ENCODE measurements around the gene HOXB8.
A peak's percentile ranks its signal among the peaks of the same experiment; 100 is the strongest.

The HOXB8 gene

GRCh38 chr17:48564188-48565021, 50.7 kb downstream of the HOXB8 start:
- Histone ChIP-seq H3K27me3 (peaks cover 0 to 11% of the 10 kb centered on the region in 2 donors), H3K27ac (peak overlapping the region in 1 of 2 donors; percentile 53)

GRCh38 chr17:48563867-48564187, 51.3 kb downstream of the HOXB8 start:
- Histone ChIP-seq H3K27me3 (peaks cover 0 to 11% of the 10 kb centered on the region in 2 donors), H3K9me3 (no peaks in the 10 kb centered on the region), H3K4me3 (peak overlapping the region; percentile 37 to 62), H3K4me1 (peaks cover 0 to 24% (median 12%) of the 10 kb centered on the region in 4 donors), H3K36me3 (no peaks in the 10 kb centered on the region), H3K27ac (peak overlapping the region in 1 of 2 donors; percentile 53)
- no peak for DNase-seq
- intact Hi-C loops (cut with DNase I; ENCODE audit: low total_unique reads): no loop called here
- TF ChIP-seq CTCF (IDR thresholded peaks at IDR 0.05): no peak

More at GRCh38 chr17:48564188-48565021, 50.7 kb downstream of the HOXB8 start:
- no peak for DNase-seq
- H3K4me3 ChIP-seq: peak overlapping the region; percentile 37 to 62
- no peak for TF ChIP-seq CTCF (IDR thresholded peaks at IDR 0.05)
- H3K4me1 ChIP-seq: peaks cover 0 to 24% (median 12%) of the 10 kb centered on the region in 4 donors
- intact Hi-C loops (cut with DNase I; ENCODE audit: low total_unique reads): no loop called here
- H3K36me3 ChIP-seq: no peaks in the 10 kb centered on the region
- no peaks in the 10 kb centered on the region for H3K9me3 ChIP-seq

GRCh38 chr17:48563385-48563838, 51.7 kb downstream of the HOXB8 start:
- H3K36me3 ChIP-seq: no peaks in the 10 kb centered on the region
- no peaks in the 10 kb centered on the region for H3K9me3 ChIP-seq
- peaks cover 0 to 11% of the 10 kb centered on the region in 2 donors for H3K27me3 ChIP-seq
- H3K4me3 ChIP-seq: peak overlapping the region; percentile 37 to 62
- no peak for TF ChIP-seq CTCF (IDR thresholded peaks at IDR 0.05)
- intact Hi-C loops (cut with DNase I; ENCODE audit: low total_unique reads): no loop called here
- H3K27ac ChIP-seq: peak overlapping the region in 1 of 2 donors; percentile 53
- DNase-seq: no peak
- H3K4me1 ChIP-seq: peaks cover 0 to 24% (median 12%) of the 10 kb centered on the region in 4 donors

- TF ChIP-seq CTCF (IDR thresholded peaks at IDR 0.05): no peak
- H3K36me3 ChIP-seq: no peaks in the 10 kb centered on the region
- H3K4me3 ChIP-seq: no peak overlapping the region
- intact Hi-C loops (cut with DNase I; ENCODE audit: low total_unique reads): no loop called here
- H3K27me3 ChIP-seq: peaks cover 0 to 11% of the 10 kb centered on the region in 2 donors
- H3K27ac ChIP-seq: no peak overlapping the region
- no peaks in the 10 kb centered on the region for H3K9me3 ChIP-seq
- H3K4me1 ChIP-seq: peaks cover 0 to 24% (median 12%) of the 10 kb centered on the region in 4 donors
- no peak for DNase-seq
Measured at GRCh38 chr17:48562934-48563333, 52.2 kb downstream of the HOXB8 start.

Data from tibial artery (tissue), 4 donors.